Endometrial microvascular endothelial cells (primary cell): ENCODE data around the gene LPCAT3. TPM values are rescaled to one million over a fixed set of nuclear protein-coding genes. Genes with fewer than 3 reads are reported as not detected.

Source experiments
- in situ Hi-C: cut with HindIII; loops from 2 replicates; pipeline ENCODE4 v1.10.0; 2017; ENCODE audit warnings: low sequenced_read_pairs, low pct_unique_long_range_greater_than_20kb; ENCODE audit errors: inconsistent ontology term
- total RNA-seq: library from RNA; depleted of rRNA; stranded (reverse); fragments of >200 nt; gene quantifications from one replicate; pipeline ENCODE4 v1.2.3, GENCODE V29; 2015; ENCODE audit errors: inconsistent ontology term

The LPCAT3 gene
- total RNA-seq, 1 donor from 2014 or later, result 28.2 TPM

GRCh38 chr12:7006639-7007038 is 11.6 kb downstream of the LPCAT3 start:
- in situ Hi-C loops, result loop anchor here (25.0 kb wide), 1 partner anchor 106 kb away; the partner anchor contains the start of gene C1RL

- in situ Hi-C loops, result loop anchor here (25.0 kb wide), 1 partner anchor 107 kb away; the partner anchor contains the start of gene C1RL
These were observed 13.0 kb downstream of the LPCAT3 start for GRCh38 chr12:7005311-7005710.

GRCh38 chr12:7004840-7005239 is 13.4 kb downstream of the LPCAT3 start:
- in situ Hi-C loops, result loop anchor here (25.0 kb wide), 1 partner anchor 107 kb away; the partner anchor contains the start of gene C1RL

- in situ Hi-C loops, result loop anchor here (25.0 kb wide), 1 partner anchor 108 kb away; the partner anchor contains the start of gene C1RL
These were observed 13.9 kb downstream of the LPCAT3 start for GRCh38 chr12:7004287-7004803.

GRCh38 chr12:7001921-7002591 is 16.2 kb downstream of the LPCAT3 start:
- in situ Hi-C loops, result loop anchor here (25.0 kb wide), 1 partner anchor 110 kb away; the partner anchor contains the start of gene C1RL

- in situ Hi-C loops, result no loop called here
These were observed 19.4 kb downstream of the LPCAT3 start for GRCh38 chr12:6998715-6999451.

- in situ Hi-C loops, result no loop called here
These were observed 22.2 kb downstream of the LPCAT3 start for GRCh38 chr12:6996040-6996441.

- in situ Hi-C loops, result no loop called here
These were observed 30.2 kb downstream of the LPCAT3 start for GRCh38 chr12:6987956-6988553.

- in situ Hi-C loops, result no loop called here
These were observed 35.7 kb downstream of the LPCAT3 start for GRCh38 chr12:6982532-6982931.

- in situ Hi-C loops, result no loop called here
These were observed 36.9 kb downstream of the LPCAT3 start for GRCh38 chr12:6981152-6982052.

- in situ Hi-C loops, result no loop called here
These were observed 37.5 kb downstream of the LPCAT3 start for GRCh38 chr12:6980740-6981139.

GRCh38 chr12:6980075-6980474 is 38.2 kb downstream of the LPCAT3 start:
- in situ Hi-C loops, result no loop called here

GRCh38 chr12:6979453-6979852 is 38.8 kb downstream of the LPCAT3 start:
- in situ Hi-C loops, result no loop called here

- in situ Hi-C loops, result no loop called here
These were observed 39.3 kb downstream of the LPCAT3 start for GRCh38 chr12:6979021-6979420.

GRCh38 chr12:6978611-6979011 is 39.7 kb downstream of the LPCAT3 start:
- in situ Hi-C loops, result no loop called here

GRCh38 chr12:6978188-6978587 is 40.1 kb downstream of the LPCAT3 start:
- in situ Hi-C loops, result no loop called here

GRCh38 chr12:6977653-6978052 is 40.6 kb downstream of the LPCAT3 start:
- in situ Hi-C loops, result no loop called here

GRCh38 chr12:6975297-6976032 is 42.8 kb downstream of the LPCAT3 start:
- in situ Hi-C loops, result no loop called here
